Lower lobe of right lung (tissue), 2 donors: Measurements from ENCODE around the gene SERPINB13. TPM values are rescaled to one million over a fixed set of nuclear protein-coding genes. Genes with fewer than 3 reads are reported as not detected.
"Not testable (repeated sequence)": the region's sequence is repeated elsewhere in the genome, so short reads cannot be mapped to it uniquely, and the experiment has no call there.

Experiments used
- ATAC-seq, 2 donors: fragments of 200-7000 bp; cut with Tn5 transposase; one replicate each; pipeline ENCODE4 v1.9.1; 2020 to 2022; ENCODE audit warnings: mild to moderate bottlenecking in 2 of 2, moderate library complexity in 2 of 2
- DNase-seq: peaks from one replicate; pipeline ENCODE4 v3.0.0-alpha.2; 2020
- H3K27ac ChIP-seq: fragments of 200-600 bp; one replicate; pipeline ENCODE4 v1.8.0; 2022
- H3K27me3 ChIP-seq: fragments of 200-600 bp; one replicate; pipeline ENCODE4 v1.8.0; 2022; ENCODE audit warnings: low read depth
- H3K36me3 ChIP-seq: fragments of 200-600 bp; one replicate; pipeline ENCODE4 v1.8.0; 2022; ENCODE audit warnings: mild to moderate bottlenecking
- H3K4me1 ChIP-seq: fragments of 200-600 bp; one replicate; pipeline ENCODE4 v1.8.0; 2022
- H3K4me3 ChIP-seq: fragments of 200-600 bp; one replicate; pipeline ENCODE4 v1.8.0; 2022; ENCODE audit warnings: mild to moderate bottlenecking
- H3K9me3 ChIP-seq: fragments of 200-600 bp; one replicate; pipeline ENCODE4 v1.8.0; 2022
- intact Hi-C: fragments of 100-400 bp; cut with DNase I; formaldehyde crosslinking; loops from one replicate; pipeline ENCODE4 v1.11.0; 2022
- total RNA-seq: library from RNA; stranded (reverse); fragmentation: NEBNext Ultra II Directional; extraction: Animal tissue kit (Norgen Biotek cat#: 25700); gene quantifications from one replicate; pipeline ENCODE4 v1.2.1, GENCODE V29; 2021
- TF ChIP-seq, protein P1 (sequence below): fragments of 200-600 bp; IDR thresholded peaks from one replicate; pipeline ENCODE4 v1.8.0; 2022; ENCODE audit warnings: antibody characterized with exemption, mild to moderate bottlenecking
- donor health status: DM: no; HTN: yes; CAD: no; lungs with severe emphysema.

The SERPINB13 gene
- total RNA-seq, 1 donor from 2014 or later, result not detected

- intact Hi-C loops, result no loop called here
- Histone ChIP-seq H3K9me3 (peaks cover 22% of the 10 kb centered on the region), H3K4me1 (no peaks in the 10 kb centered on the region), H3K27me3 (no peaks in the 10 kb centered on the region), H3K27ac (no peak overlapping the region), H3K36me3 (no peaks in the 10 kb centered on the region), H3K4me3 (no peak overlapping the region)
- DNase-seq (no peak), ATAC-seq (no peak)
- TF ChIP-seq, protein P1, sequence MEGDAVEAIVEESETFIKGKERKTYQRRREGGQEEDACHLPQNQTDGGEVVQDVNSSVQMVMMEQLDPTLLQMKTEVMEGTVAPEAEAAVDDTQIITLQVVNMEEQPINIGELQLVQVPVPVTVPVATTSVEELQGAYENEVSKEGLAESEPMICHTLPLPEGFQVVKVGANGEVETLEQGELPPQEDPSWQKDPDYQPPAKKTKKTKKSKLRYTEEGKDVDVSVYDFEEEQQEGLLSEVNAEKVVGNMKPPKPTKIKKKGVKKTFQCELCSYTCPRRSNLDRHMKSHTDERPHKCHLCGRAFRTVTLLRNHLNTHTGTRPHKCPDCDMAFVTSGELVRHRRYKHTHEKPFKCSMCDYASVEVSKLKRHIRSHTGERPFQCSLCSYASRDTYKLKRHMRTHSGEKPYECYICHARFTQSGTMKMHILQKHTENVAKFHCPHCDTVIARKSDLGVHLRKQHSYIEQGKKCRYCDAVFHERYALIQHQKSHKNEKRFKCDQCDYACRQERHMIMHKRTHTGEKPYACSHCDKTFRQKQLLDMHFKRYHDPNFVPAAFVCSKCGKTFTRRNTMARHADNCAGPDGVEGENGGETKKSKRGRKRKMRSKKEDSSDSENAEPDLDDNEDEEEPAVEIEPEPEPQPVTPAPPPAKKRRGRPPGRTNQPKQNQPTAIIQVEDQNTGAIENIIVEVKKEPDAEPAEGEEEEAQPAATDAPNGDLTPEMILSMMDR, result no peak
Observed at GRCh38 chr18:63624863-63625262, 37.7 kb downstream of the SERPINB13 start.

- DNase-seq (no peak), ATAC-seq (no peak)
- Histone ChIP-seq H3K36me3 (no peaks in the 10 kb centered on the region), H3K27me3 (no peaks in the 10 kb centered on the region), H3K9me3 (peaks cover 22% of the 10 kb centered on the region), H3K27ac (no peak overlapping the region), H3K4me3 (no peak overlapping the region), H3K4me1 (no peaks in the 10 kb centered on the region)
- intact Hi-C loops, result no loop called here
- TF ChIP-seq, protein P1, result no peak
Observed at GRCh38 chr18:63626431-63626830, 39.3 kb downstream of the SERPINB13 start.

GRCh38 chr18:63627819-63628218 lies 40.7 kb downstream of the SERPINB13 start:
- no peak for ATAC-seq
- peaks cover 22% of the 10 kb centered on the region for H3K9me3 ChIP-seq
- H3K27me3 ChIP-seq, result no peaks in the 10 kb centered on the region
- no peak overlapping the region for H3K4me3 ChIP-seq
- no peak for DNase-seq
- intact Hi-C loops, result no loop called here
- no peak overlapping the region for H3K27ac ChIP-seq
- no peaks in the 10 kb centered on the region for H3K4me1 ChIP-seq
- TF ChIP-seq, protein P1, result no peak
- H3K36me3 ChIP-seq, result no peaks in the 10 kb centered on the region

- Histone ChIP-seq H3K4me1 (no peaks in the 10 kb centered on the region), H3K27ac (no peak overlapping the region), H3K4me3 (no peak overlapping the region), H3K27me3 (no peaks in the 10 kb centered on the region), H3K9me3 (no peaks in the 10 kb centered on the region), H3K36me3 (no peaks in the 10 kb centered on the region)
- intact Hi-C loops, result no loop called here
- ATAC-seq (no peak), DNase-seq (no peak)
- TF ChIP-seq, protein P1, result no peak
Observed at GRCh38 chr18:63637703-63638102, 50.6 kb downstream of the SERPINB13 start.

DNA sequence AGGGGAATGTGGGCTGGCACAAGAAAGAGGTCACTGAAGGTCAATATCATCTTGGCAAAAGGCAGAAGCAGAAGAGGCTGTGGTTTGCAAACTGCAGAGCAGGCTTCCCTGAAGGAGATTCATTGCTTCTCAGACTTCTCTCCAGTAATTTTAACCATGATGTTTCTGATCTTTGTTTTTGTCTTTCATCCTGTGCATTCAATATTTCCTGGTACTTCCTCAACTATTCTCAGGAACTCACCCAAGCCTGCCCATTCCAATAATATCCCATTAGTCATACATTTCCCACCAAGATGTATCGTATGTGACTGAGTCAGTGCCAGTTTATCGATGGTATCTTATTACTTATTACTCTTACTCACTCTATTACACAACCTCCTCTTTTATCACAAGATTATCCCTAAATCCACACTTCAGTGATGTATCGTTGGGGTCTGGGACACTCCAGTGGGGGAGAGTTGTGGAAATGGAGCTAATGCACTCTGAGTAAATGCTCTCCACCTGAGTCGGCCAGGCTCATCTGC lies 54.1 kb downstream of the SERPINB13 start:
- DNase-seq, H3K4me1 ChIP-seq, H3K27ac ChIP-seq, H3K4me3 ChIP-seq, ATAC-seq, H3K27me3 ChIP-seq, H3K36me3 ChIP-seq, H3K9me3 ChIP-seq, intact Hi-C loops: not testable (repeated sequence)

GRCh38 chr18:63642668-63643356 lies 55.7 kb downstream of the SERPINB13 start:
- H3K4me3 ChIP-seq, H3K27ac ChIP-seq, H3K9me3 ChIP-seq, intact Hi-C loops, H3K27me3 ChIP-seq, ATAC-seq, H3K36me3 ChIP-seq, H3K4me1 ChIP-seq, DNase-seq: not testable (repeated sequence)

- H3K9me3 ChIP-seq, ATAC-seq, H3K4me3 ChIP-seq, H3K27me3 ChIP-seq, H3K36me3 ChIP-seq, intact Hi-C loops, DNase-seq, H3K27ac ChIP-seq, H3K4me1 ChIP-seq: not testable (repeated sequence)
Observed at GRCh38 chr18:63644142-63644541, 57.0 kb downstream of the SERPINB13 start, which contains the start of gene SERPINB4. SERPINB4 (minus strand) TSS chr18:63644256; CDS start chr18:63643577, 679 bp downstream.

DNA sequence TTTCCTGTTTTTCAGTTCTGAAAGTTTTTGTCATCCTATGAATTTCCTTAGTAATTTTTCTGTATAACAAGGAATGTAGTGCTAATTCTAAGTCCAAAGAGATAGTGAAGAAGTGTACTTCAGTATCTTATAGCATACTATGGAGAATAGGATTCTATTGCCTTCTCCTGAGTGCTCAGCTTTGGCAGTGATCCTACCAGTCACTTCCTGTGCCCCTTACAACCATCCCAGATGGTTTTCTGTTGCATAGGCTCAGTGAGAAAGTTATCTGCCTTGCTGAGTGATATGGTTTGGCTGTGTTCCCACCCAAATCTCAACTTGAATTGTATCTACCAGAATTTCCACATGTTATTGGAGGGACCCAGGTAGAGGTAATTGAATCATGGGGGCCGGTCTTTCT lies 57.6 kb downstream of the SERPINB13 start:
- ATAC-seq, H3K9me3 ChIP-seq, intact Hi-C loops, H3K4me1 ChIP-seq, H3K27me3 ChIP-seq, H3K27ac ChIP-seq, H3K4me3 ChIP-seq, H3K36me3 ChIP-seq, DNase-seq: not testable (repeated sequence)
